Activated CD8-positive, alpha-beta T cell treated with anti-CD3 and anti-CD28 coated beads for 36 hours (primary cell): ENCODE results near the gene CLMN. TPM values are rescaled to one million over a fixed set of nuclear protein-coding genes. Genes with fewer than 3 reads are reported as not detected.

Experiments used
- ATAC-seq: fragments of 200-7000 bp; cut with Tn5 transposase; one replicate; pipeline ENCODE4 v1.10.0; 2021; ENCODE audit warnings: mild to moderate bottlenecking, moderate library complexity
- CTCF ChIA-PET: fragments of 350-600 bp; sonication (Branson Sonifier 250); formaldehyde crosslinking; loops from one replicate; lab custom pipeline; 2021; ENCODE audit warnings: antibody characterized with exemption; lab: Charles Lee
- POLR2A ChIA-PET: fragments of 350-600 bp; sonication (Branson Sonifier 250); formaldehyde crosslinking; loops from one replicate; lab custom pipeline; 2021; ENCODE audit warnings: antibody characterized with exemption; lab: Charles Lee
- DNase-seq: peaks from one replicate; pipeline ENCODE4 v3.0.0-alpha.2; 2020
- H3K27ac Mint-ChIP-seq: one replicate; pipeline ENCODE4 v1.8.0; 2021; ENCODE audit warnings: mild to moderate bottlenecking, mixed read lengths
- H3K27me3 Mint-ChIP-seq: one replicate; pipeline ENCODE4 v1.8.0; 2021; ENCODE audit warnings: mixed read lengths
- H3K36me3 Mint-ChIP-seq: one replicate; pipeline ENCODE4 v1.8.0; 2021; ENCODE audit warnings: low read depth, mixed read lengths
- H3K4me1 Mint-ChIP-seq: one replicate; pipeline ENCODE4 v1.8.0; 2021; ENCODE audit warnings: low read depth, mixed read lengths
- H3K4me3 Mint-ChIP-seq: one replicate; pipeline ENCODE4 v1.8.0; 2021; ENCODE audit warnings: mild to moderate bottlenecking, moderate library complexity, mixed read lengths
- H3K9me3 Mint-ChIP-seq: one replicate; pipeline ENCODE4 v1.8.0; 2021; ENCODE audit warnings: mixed read lengths
- CTCF ChIP-seq: fragments of 200-600 bp; IDR thresholded peaks from one replicate; pipeline ENCODE4 v1.8.0; 2022; ENCODE audit warnings: antibody characterized with exemption, mild to moderate bottlenecking
- intact Hi-C: fragments of 100-400 bp; cut with micrococcal nuclease; formaldehyde crosslinking; loops from one replicate; pipeline ENCODE4 v1.10.0; 2022
- total RNA-seq, 2 experiments: library from RNA; stranded (reverse); gene quantifications; one replicate each; pipeline ENCODE4 v1.2.3, GENCODE V29; 2021

CLMN gene
- total RNA-seq, 2 experiments from 2014 or later, result 0.31 to 0.59 TPM

GRCh38 chr14:95221531-95221930 lies 98.2 kb downstream of the CLMN start:
- no peaks in the 10 kb centered on the region for H3K36me3 Mint-ChIP-seq
- intact Hi-C loops, result no loop called here
- no peaks in the 10 kb centered on the region for H3K9me3 Mint-ChIP-seq
- ATAC-seq (no peak), DNase-seq (no peak)
- H3K4me1 Mint-ChIP-seq, result no peaks in the 10 kb centered on the region
- ChIA-PET POLR2A (interaction anchor here (1.1 kb wide), 1 partner anchor 10 kb away, joined by 3 read pairs; no protein-coding TSS in a partner anchor), CTCF (no interaction called here)
- no peak overlapping the region for H3K4me3 Mint-ChIP-seq
- H3K27ac Mint-ChIP-seq, result no peak overlapping the region
- no peak for TF ChIP-seq CTCF
- no peaks in the 10 kb centered on the region for H3K27me3 Mint-ChIP-seq

- CTCF ChIA-PET, result no interaction called here
- POLR2A ChIA-PET, result no interaction called here
- Mint-ChIP-seq H3K4me3 (no peak overlapping the region), H3K9me3 (no peaks in the 10 kb centered on the region), H3K36me3 (no peaks in the 10 kb centered on the region), H3K4me1 (no peaks in the 10 kb centered on the region), H3K27ac (no peak overlapping the region), H3K27me3 (peaks cover 3% of the 10 kb centered on the region)
- ATAC-seq, result no peak
- DNase-seq, result no peak
- no peak for TF ChIP-seq CTCF
- intact Hi-C loops, result no loop called here
These were observed 99.0 kb downstream of the CLMN start for GRCh38 chr14:95220663-95221231.

- DNase-seq (no peak), ATAC-seq (no peak)
- Mint-ChIP-seq H3K36me3 (no peaks in the 10 kb centered on the region), H3K9me3 (no peaks in the 10 kb centered on the region), H3K27ac (no peak overlapping the region), H3K27me3 (peaks cover 3% of the 10 kb centered on the region), H3K4me1 (no peaks in the 10 kb centered on the region), H3K4me3 (no peak overlapping the region)
- intact Hi-C loops, result no loop called here
- no peak for TF ChIP-seq CTCF
- POLR2A ChIA-PET, result no interaction called here
- CTCF ChIA-PET, result no interaction called here
These were observed 101.1 kb downstream of the CLMN start for GRCh38 chr14:95218472-95219193.

- Mint-ChIP-seq H3K4me1 (no peaks in the 10 kb centered on the region), H3K36me3 (no peaks in the 10 kb centered on the region), H3K27me3 (peaks cover 3% of the 10 kb centered on the region), H3K4me3 (no peak overlapping the region), H3K9me3 (no peaks in the 10 kb centered on the region), H3K27ac (no peak overlapping the region)
- POLR2A ChIA-PET, result no interaction called here
- CTCF ChIA-PET, result no interaction called here
- DNase-seq (no peak), ATAC-seq (no peak)
- TF ChIP-seq CTCF, result no peak
- intact Hi-C loops, result no loop called here
These were observed 101.7 kb downstream of the CLMN start for GRCh38 chr14:95218006-95218405.

GRCh38 chr14:95217391-95217900 lies 102.3 kb downstream of the CLMN start:
- POLR2A ChIA-PET, result no interaction called here
- H3K36me3 Mint-ChIP-seq, result no peaks in the 10 kb centered on the region

More at GRCh38 chr14:95217391-95217900, 102.3 kb downstream of the CLMN start:
- no peak for ATAC-seq
- Mint-ChIP-seq H3K4me1 (no peaks in the 10 kb centered on the region), H3K27ac (no peak overlapping the region), H3K27me3 (peaks cover 3% of the 10 kb centered on the region), H3K9me3 (no peaks in the 10 kb centered on the region), H3K4me3 (no peak overlapping the region)
- intact Hi-C loops, result no loop called here
- no peak for DNase-seq
- CTCF ChIA-PET, result no interaction called here
- TF ChIP-seq CTCF, result no peak
